ENCODE data around the gene PLA2G6. TPM values are rescaled to one million over a fixed set of nuclear protein-coding genes. Genes with fewer than 3 reads are reported as not detected.

PLA2G6 gene
- total RNA-seq, 1 experiment from 2014 or later: 36.0 TPM

DNA sequence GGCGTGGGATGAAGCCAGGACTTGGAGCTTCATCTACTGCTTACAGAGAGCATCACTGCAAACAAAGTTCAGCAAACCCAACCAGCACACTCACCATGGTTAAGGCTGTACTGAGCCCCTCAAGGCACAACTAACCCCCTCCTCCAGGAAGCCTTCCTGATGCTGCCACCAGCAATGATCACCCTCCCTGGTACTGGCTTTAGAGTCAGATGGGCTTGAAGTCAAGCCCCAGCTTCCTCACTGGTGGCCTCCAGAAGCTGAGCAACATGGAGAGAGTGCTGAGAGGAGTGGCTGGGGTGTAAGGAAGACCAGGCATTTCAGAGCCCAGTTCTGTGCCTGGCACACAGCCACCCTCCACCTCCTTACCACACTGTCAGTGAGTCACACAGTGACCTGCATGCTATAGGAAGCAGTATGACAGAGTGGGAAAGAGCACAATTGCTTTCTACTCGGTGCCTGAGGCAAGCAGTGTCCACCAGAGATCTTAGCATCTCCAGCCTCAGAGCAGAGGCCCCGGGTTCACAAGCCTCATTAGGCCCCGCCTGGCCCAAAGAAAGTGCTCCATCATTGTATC is 46.4 kb downstream of the PLA2G6 start:
- no peaks in the 10 kb centered on the region for H3K9me3 ChIP-seq (ENCODE audit: control insufficient read depth in 1 of 2, insufficient read depth in 1 of 2, low read depth in 1 of 2, low read length in 2 of 2)
- H3K9ac ChIP-seq (ENCODE audit: low read length): peak overlapping the region; percentile 43
- H3K4me1 ChIP-seq (ENCODE audit: control insufficient read depth in 1 of 2, insufficient read depth in 2 of 2, low read length in 2 of 2): peaks cover 14 to 17% of the 10 kb centered on the region in 2 experiments
- H3K79me2 ChIP-seq (ENCODE audit: insufficient read depth, low read length): no peaks in the 10 kb centered on the region
- DNase-seq (ENCODE audit: low read depth, low spot score) (peak; percentile 53), ATAC-seq (peak; percentile 96)
- ChIA-PET POLR2A (no interaction called here), RAD21 (ENCODE audit: low non-redundant PET in 1 of 2, low total read pairs in 2 of 2, uncharacterized antibody in 2 of 2, unreplicated experiment in 2 of 2) (no interaction called here), CTCF (no interaction called here)
- no TSS peak for BruUV-seq (replicated peaks)
- no peaks in the 10 kb centered on the region for H4K20me1 ChIP-seq (ENCODE audit: insufficient read depth)
- peak overlapping the region; percentile 26; the same call in 1 of the 2 replicates for H3K27ac ChIP-seq (ENCODE audit: low read depth, low read length)
- H3K36me3 ChIP-seq (ENCODE audit: control insufficient read depth in 1 of 2, insufficient read depth in 2 of 2, low read length in 2 of 2): no peaks in the 10 kb centered on the region; a peak in 1 of 4 replicates
- TF ChIP-seq CBX3 (IDR thresholded peaks at IDR 0.05; ENCODE audit: low read depth) (peak; percentile 85; the same call in 1 of the 2 replicates), POLR2AphosphoS5 (IDR thresholded peaks at IDR 0.05; ENCODE audit: low read depth, low read length) (peak; percentile 11; the same call in 1 of the 2 replicates), EZH2phosphoT487 (IDR thresholded peaks at IDR 0.05; ENCODE audit: borderline replicate concordance) (no peak), FOSL1 (IDR thresholded peaks at IDR 0.05; ENCODE audit: low read depth) (peak; percentile 39; the same call in 1 of the 2 replicates)
- peak overlapping the region; percentile 72 for H3K4me2 ChIP-seq (ENCODE audit: low read length)
- intact Hi-C loops (cut with micrococcal nuclease): no loop called here
- H3K27me3 ChIP-seq (ENCODE audit: insufficient read depth, low read length): no peaks in the 10 kb centered on the region
- no peaks in the 10 kb centered on the region for H3K9me2 ChIP-seq (ENCODE audit: insufficient read depth)
- H2AFZ ChIP-seq (ENCODE audit: low read depth, low read length, poor library complexity, severe bottlenecking): no peak overlapping the region
- no peak overlapping the region; a peak in 1 of 4 replicates for H3K4me3 ChIP-seq (replicated peaks in 1 of 2; ENCODE audit: low read depth in 1 of 2, low read length in 2 of 2)

DNA sequence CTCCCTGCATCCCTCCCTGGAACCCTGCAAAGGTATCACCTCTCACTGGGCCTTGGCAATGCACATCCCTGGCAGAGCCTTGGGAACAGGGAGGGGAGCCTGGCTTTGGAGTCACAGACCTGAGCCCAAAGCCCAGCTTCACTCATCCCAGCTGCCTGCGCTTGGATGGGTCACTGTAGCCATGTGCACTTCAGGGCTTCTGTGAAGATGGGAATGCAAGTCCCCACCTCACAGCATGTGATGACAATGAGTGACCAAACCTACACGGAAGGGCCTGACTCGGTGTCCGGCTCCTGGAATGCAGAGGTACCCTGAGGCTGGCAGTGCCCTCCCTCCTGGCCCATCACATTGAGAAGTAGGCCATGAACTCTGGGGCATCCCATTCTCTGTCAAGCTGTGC is 48.3 kb downstream of the PLA2G6 start:
- ChIA-PET RAD21 (ENCODE audit: low non-redundant PET in 1 of 2, low total read pairs in 2 of 2, uncharacterized antibody in 2 of 2, unreplicated experiment in 2 of 2) (no interaction called here), POLR2A (no interaction called here), CTCF (no interaction called here)
- TF ChIP-seq, protein P1, sequence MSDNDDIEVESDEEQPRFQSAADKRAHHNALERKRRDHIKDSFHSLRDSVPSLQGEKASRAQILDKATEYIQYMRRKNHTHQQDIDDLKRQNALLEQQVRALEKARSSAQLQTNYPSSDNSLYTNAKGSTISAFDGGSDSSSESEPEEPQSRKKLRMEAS (IDR thresholded peaks at IDR 0.05): no peak
- TF ChIP-seq, protein P2, sequence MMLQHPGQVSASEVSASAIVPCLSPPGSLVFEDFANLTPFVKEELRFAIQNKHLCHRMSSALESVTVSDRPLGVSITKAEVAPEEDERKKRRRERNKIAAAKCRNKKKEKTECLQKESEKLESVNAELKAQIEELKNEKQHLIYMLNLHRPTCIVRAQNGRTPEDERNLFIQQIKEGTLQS (IDR thresholded peaks at IDR 0.05): no peak
- TF ChIP-seq FOSL1 (IDR thresholded peaks at IDR 0.05; ENCODE audit: low read depth): no peak
- TF ChIP-seq, protein P3, sequence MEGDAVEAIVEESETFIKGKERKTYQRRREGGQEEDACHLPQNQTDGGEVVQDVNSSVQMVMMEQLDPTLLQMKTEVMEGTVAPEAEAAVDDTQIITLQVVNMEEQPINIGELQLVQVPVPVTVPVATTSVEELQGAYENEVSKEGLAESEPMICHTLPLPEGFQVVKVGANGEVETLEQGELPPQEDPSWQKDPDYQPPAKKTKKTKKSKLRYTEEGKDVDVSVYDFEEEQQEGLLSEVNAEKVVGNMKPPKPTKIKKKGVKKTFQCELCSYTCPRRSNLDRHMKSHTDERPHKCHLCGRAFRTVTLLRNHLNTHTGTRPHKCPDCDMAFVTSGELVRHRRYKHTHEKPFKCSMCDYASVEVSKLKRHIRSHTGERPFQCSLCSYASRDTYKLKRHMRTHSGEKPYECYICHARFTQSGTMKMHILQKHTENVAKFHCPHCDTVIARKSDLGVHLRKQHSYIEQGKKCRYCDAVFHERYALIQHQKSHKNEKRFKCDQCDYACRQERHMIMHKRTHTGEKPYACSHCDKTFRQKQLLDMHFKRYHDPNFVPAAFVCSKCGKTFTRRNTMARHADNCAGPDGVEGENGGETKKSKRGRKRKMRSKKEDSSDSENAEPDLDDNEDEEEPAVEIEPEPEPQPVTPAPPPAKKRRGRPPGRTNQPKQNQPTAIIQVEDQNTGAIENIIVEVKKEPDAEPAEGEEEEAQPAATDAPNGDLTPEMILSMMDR (IDR thresholded peaks at IDR 0.05 in 2 of 3, conservative IDR thresholded peaks at IDR 0.05 in 1 of 3; ENCODE audit: borderline replicate concordance in 1 of 3, insufficient read depth in 1 of 3, low read depth in 2 of 3, low read length in 2 of 3): no peak
- TF ChIP-seq CBX3 (IDR thresholded peaks at IDR 0.05; ENCODE audit: low read depth): no peak
- TF ChIP-seq SP1 (IDR thresholded peaks at IDR 0.05; ENCODE audit: low read depth): no peak
- no peak for TF ChIP-seq SIN3A (IDR thresholded peaks at IDR 0.05; ENCODE audit: low read depth)
- TF ChIP-seq EZH2 (IDR thresholded peaks at IDR 0.05): no peak
- no peak for TF ChIP-seq ZNF274 (IDR thresholded peaks at IDR 0.05; ENCODE audit: low read depth, low read length)
- no peak for TF ChIP-seq EGR1 (IDR thresholded peaks at IDR 0.05; ENCODE audit: low read depth)
- H3K79me2 ChIP-seq (ENCODE audit: insufficient read depth, low read length): no peaks in the 10 kb centered on the region
- H3K9me3 ChIP-seq (ENCODE audit: control insufficient read depth in 1 of 2, insufficient read depth in 1 of 2, low read depth in 1 of 2, low read length in 2 of 2): no peaks in the 10 kb centered on the region
- H3K9me2 ChIP-seq (ENCODE audit: insufficient read depth): no peaks in the 10 kb centered on the region
- H4K20me1 ChIP-seq (ENCODE audit: insufficient read depth): no peaks in the 10 kb centered on the region
- intact Hi-C loops (cut with micrococcal nuclease): no loop called here
- H3K4me2 ChIP-seq (ENCODE audit: low read length): no peak overlapping the region
- no TSS peak for BruUV-seq (replicated peaks)
- H3K9ac ChIP-seq (ENCODE audit: low read length): no peak overlapping the region
- ATAC-seq (no peak), DNase-seq (ENCODE audit: low read depth, low spot score) (no peak)
- H3K27ac ChIP-seq (ENCODE audit: low read depth, low read length): no peak overlapping the region
- no peak overlapping the region for H3K4me3 ChIP-seq (replicated peaks in 1 of 2; ENCODE audit: low read depth in 1 of 2, low read length in 2 of 2)
- peaks cover 14 to 17% of the 10 kb centered on the region in 2 experiments for H3K4me1 ChIP-seq (ENCODE audit: control insufficient read depth in 1 of 2, insufficient read depth in 2 of 2, low read length in 2 of 2)
- no peaks in the 10 kb centered on the region; a peak in 1 of 4 replicates for H3K36me3 ChIP-seq (ENCODE audit: control insufficient read depth in 1 of 2, insufficient read depth in 2 of 2, low read length in 2 of 2)
- no peak overlapping the region for H2AFZ ChIP-seq (ENCODE audit: low read depth, low read length, poor library complexity, severe bottlenecking)
- no peaks in the 10 kb centered on the region for H3K27me3 ChIP-seq (ENCODE audit: insufficient read depth, low read length)
